GM21825 (cell line): ENCODE results near the gene C1QL1.
"Not testable (repeated sequence)": the region's sequence is repeated elsewhere in the genome, so short reads cannot be mapped to it uniquely, and the experiment has no call there.

Source experiments
- ATAC-seq: cut with Tn5 transposase; IDR thresholded peaks from one replicate; pipeline ENCODE4 v1.9.1; 2021; ENCODE audit warnings: mild to moderate bottlenecking, moderate library complexity; ENCODE audit not compliant: unreplicated experiment

C1QL1 gene

DNA sequence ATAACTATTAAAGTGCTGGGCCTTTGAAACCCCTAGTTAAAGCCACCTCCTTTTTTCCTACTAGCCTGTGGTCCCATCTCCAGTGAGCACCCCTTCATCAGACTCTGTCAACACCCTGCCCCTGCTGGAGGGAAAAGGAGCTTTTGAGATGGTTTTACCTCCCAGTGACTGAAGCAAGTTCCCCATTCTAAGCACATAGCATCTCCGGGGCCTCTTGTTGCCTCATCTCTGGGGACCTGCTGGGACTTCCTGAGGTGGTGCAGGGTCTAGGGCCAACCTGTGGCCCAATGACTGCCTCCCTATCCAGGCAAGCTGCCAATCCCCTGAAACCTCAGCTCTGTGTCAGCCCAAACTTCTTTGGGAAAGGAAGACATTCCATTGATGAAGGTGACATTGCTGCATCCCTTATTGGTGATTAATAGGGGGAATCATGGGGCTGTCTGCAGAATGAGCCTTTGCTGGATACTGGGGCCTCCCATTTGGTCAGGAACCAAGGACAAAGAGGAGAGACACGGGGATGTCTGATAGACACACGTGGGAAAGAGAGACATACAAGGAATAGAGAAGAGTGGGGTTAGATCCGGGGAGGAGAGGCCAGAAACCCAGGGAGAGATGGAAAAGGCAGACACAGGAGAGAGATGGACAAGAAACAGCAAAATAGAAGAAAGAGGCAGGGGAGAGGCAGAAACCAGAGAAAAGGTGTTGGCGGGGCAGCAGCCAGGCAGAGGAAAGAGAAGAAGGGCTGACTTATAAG is 2.4 kb downstream of the C1QL1 start:
- no peak for ATAC-seq

DNA sequence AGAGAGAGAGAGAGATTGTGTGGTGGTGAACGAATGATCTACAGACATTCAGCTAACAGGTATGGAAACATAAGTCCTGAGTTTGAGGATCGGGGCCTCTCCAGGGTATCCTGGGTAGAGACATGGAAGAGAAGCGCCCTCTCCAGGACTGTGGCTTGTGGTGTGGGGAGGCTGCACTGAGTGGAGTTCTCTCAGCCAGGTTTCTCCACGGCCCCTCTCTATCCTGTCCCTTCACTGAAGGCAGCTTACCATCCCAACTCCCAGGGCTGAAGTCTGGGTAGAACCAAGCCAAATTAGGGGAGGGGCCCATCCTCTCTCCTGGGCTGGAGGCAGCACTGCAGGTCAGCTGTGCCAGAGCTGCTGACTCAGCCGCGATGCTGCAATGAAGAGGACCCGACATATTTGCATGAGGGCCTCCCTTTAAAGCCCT is 6.2 kb downstream of the C1QL1 start:
- no peak for ATAC-seq

DNA sequence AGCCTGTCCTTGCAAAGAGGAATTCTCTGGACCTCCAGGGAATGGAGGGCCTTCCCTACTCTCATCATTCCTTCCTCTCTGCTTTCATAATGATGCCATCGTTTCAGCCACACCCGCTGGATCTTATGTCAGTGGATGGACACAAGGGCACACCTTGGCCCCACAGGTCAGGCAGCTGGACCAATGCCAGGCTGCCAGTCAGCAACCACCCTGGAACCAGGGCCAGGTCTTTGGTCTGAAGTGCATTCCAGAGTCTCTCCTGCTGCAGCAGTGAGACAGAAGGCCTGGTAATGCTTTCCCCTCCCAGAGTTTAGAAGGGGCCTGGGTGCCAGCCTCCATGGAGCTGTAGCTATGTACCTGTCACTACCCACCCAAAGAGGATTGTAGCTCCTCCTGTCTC is 7.4 kb downstream of the C1QL1 start:
- ATAC-seq: no peak

DNA sequence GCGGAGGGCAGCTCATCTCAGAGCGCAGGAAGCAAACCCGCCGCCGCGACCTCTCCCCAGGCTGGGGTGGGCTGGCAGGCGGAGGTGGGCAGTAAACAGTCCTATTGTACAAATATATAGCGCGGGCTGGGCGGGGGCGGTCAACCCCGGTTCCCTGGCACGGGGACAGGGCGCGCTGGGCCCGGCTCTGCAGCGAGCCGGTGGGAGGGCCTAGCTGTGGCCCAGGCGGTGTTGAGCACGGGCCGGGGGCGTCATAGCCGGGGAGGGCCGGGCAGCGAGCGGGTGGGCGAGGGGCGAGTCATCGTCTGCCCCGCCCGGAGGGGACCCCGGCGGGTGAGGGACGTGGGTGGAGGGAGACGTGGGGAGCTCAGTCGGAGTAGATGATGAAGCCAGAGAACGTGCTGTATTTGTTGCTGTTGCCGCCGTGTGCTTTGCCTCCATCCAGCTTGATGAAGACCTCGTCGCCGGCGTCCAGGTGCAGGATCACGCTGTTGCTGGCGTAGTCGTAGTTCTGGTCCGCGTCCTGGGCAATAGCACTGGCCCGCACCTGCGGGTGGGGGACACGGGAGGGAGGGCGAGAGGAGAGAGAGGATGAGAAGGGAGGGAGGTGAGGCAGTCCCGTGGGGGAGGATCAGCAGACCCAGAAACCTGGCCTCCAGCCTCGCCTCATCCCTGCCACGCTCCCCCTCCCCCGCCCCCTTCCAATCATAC is 8.1 kb downstream of the C1QL1 start:
- ATAC-seq: no peak

DNA sequence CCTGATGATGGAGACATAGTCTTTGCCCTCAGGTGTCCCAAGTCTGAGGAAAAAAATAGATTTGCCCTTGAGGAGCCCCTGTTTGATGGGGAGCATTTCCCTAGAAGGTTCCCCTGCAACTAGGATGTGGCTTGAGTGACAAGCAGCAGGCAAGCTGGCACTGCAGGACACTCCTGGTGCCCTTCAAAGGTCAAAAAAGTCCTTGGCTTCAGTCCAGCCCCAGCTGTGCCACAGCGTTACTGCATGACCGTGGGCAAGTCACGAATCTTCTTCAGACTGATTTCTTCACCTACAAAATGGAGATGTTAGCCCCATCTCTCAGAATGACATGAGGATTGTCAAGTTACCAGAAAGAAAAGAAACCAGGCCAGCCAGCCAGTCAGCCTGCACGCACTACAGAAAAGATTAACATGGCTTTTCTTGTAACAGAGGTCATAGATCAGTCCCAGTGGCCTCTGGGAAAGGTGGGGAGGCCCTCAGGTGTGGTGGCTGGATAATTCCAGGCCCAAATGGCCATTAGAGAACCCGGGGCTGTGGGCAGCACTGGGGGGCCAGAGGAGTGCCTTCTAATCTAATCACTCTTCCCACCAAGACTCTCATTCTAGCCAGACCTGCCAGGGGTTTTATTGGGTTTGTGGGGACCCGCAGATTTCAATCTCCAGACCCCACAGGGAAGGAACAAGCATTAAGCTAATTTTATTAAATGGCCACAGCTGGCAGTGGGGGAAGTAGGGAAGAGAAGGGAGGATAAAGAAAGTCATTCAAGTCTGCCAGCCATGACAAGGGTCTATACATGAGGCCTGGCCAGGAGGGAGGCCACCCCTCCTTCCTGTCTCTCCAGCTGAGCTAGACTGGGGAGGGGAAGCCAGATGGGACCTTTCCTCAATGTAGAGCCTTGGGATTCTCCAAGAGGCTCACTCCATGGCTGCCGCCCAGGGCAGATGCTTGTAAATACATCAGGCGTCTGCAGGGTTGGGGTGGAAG is 10.8 kb downstream of the C1QL1 start:
- no peak for ATAC-seq

DNA sequence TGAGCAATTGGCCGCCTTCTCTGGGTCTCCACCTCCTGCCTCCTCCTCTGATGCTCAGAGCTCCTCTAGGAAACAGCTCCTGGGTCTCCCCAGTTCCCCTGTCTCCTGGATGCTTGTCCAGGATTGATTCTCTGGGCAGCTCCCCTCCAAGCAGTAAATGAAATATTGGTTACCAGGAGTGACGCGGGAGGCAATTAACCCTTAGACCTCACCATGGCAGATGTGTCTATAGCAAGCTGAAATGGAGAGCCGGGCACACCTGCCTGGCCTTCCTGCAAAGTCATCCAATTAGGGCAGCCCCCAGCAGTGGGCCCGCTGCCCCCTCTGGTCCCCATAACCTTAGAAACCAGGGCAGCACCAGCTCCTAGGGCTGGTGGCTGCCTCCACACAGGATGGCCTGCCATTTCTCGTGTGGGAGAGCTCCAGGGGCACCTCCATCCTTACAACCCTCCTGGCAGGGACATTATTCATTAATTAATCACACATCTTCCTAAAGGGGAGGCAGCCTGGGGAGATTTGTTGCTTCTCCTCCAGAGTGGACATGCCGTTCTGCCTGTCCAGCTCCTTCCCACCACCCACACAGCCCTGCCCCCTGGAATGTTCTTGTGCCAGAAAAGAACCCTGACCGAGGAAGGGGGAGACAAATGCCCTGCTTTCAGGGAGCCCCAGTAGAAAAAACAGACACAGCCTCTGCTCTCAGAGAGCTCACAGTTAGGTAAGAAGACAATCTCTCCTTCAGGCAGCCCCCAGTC is 12.3 kb downstream of the C1QL1 start:
- ATAC-seq: no peak

DNA sequence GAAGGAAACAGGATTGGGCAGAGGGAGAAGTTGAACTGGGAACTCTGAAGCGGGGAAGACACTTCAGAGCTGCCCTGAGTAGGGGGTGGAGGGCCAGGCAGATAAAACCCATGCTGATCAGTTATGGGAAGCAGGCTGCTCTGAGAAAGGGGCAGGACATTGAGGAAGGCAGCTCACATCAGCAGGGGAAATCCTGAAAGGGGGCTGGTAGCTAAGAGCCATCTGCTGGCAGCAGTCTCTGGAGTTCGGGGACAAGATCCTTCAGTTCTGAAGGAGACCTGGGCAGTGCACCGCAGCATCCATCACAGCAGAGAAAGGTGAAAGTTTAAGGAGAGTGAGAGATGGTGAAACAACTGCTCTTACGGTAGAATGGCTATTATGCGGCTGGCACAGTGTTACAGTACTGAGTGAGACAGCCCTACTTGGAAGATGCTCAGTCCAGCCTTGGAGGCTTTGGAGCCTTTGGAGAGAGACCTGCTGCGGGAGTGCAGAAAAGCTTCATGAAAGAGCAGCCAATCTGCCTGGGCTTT is 15.1 kb downstream of the C1QL1 start:
- ATAC-seq: no peak

DNA sequence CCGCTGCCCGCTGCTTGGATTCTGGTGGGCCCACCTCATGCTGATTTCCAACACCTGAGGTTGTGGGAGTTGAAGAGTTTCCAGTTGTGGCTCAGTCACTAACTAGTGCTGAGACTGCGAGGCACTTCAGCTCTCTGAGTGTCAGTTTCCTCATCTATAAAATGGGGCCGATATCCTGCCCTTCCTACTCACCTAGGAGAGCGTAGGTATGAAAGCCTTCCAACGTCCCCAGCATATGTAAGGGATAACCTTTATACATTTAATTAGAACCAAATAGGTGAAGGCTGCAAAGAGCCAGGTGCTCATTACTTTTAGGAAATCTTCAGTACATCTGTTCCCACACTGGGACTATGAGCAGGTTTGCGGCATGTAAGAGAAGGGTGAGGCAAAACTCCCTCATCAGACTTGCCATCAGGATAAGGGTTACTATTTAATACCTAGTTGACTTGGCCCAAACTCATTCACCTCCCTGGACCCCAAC is 19.7 kb downstream of the C1QL1 start:
- ATAC-seq: no peak

DNA sequence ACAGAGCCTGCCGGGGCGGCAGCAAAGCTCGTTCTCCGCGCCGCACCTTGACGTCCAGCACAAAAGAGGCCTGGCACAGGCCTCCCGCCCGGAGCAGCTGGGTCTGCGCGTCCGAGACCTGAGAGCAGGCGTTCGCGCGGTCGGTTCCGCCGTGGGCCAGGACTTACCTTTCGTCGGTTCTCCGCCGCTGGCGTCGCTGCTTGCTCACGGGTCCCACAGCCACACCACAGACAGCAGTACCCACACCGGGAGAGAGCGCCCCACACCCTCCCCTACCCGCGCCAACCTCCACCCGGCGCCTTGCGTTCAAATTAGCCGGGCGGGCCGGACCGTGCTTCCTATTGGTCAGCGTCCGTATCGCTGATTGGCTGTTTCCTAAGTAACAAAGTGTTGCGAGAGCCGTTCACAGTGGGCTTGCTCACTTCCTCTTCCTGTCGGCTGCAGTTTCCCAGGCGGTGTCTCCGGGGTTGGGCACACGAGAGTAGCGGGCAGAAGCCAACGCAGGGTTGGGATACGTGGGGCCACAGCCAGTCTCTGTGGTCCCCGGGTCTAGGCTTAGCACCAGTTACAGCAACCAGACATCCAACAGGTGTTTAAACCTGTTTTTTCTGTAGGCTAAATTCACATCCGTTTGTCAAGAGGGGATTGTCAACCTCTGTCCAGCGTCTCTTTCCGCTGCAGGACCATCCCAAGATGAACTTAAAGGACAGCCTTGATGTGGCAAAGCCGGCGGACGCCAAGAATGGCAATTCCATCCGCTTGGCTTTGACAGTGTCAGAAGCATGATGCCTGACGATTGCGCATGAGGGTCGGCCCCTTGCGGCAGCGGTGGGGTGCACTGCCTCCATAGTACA is 20.4 kb downstream of the C1QL1 start, which contains the start of gene KIF18B:
TSS of gene KIF18B (minus strand) at position 313 of the 854 bp plus-strand sequence. CDS start 11,429 bp downstream, outside the sequence.
- peak; percentile 91 for ATAC-seq

DNA sequence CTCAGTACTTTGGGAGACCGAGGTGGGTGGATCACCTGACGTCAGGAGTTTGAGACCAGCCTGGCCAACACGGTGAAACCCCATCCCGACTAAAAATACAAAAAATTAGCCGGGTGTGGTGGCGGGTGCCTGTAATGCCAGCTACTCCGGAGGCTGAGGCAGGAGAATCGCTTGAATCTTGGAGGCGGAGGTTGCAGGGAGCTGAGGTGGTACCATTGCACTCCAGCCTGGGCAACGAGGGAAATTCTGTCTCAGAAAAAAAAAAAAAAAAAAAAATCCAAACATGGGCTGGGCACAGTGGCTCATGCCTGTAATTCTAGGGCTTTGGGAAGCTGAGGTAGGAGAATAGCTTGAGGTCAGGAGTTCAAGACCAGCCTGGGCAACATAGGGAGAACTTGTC is 22.5 kb downstream of the C1QL1 start:
- not testable (repeated sequence) for ATAC-seq

DNA sequence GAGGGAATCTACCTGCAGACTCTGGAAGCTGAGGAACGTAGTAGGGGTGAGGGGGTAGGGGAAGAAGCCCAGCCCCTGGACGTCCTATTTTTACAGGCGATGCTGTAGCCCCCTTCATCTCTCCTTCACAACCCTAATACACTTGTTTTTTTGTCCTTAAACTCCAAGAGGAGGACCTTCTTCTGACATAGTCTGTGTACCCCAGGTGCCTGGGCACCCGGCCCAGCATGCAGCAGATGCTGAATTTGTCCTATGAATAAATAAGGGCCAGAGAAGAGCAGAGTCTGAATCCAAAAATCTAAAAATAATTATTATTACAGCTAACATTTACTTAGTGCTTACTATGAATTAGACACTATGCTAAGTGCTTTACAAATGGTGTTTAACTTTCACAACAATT is 25.6 kb downstream of the C1QL1 start:
- no peak for ATAC-seq

DNA sequence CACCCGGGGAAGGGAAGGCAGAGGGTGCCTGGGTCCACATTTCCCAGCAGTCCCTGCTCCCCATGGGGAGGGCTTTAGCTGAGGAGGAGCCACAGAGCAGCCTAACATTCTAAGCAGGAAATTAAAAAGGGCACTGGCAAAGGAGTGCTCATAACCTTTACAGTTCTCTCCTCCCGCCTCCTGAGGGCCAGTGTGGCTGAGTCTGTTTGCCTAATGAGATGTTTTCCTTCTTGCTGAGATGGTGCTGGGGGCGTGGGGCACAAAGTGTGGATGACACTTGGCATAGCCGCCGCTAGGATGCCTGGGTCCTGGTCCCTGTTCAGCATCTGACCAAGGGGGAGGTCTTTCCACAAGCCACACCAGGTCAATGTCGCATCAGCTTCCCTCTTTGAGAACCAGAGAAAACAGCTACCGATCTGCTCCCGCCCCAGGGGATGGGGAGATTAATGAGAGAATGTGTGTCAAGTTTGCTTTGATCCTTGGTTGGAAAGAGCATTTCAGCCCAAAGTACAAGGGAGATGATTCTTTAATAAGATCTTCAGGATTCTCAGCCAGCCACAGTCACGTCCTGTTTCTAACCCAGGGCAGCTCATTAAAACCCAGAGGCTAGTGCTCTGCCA is 26.3 kb downstream of the C1QL1 start:
- ATAC-seq: no peak

DNA sequence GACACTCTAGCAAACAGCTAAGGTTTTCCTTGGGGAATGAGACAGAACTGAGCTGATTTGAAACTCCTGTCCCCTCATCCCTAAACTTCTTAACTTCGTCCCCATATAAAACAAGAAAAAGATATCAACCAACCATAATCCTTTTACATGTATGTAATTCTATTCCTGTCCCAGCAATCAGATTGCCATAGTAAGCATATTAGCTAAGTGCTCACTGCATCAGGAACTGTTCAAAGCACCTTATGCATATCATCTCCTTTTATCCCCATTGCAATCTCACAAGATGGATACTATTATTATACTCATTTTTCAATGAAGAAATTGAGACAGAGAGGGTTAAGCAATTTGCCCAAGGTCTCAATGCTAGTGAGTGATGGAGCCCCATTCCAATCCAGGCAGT is 27.3 kb downstream of the C1QL1 start:
- no peak for ATAC-seq

DNA sequence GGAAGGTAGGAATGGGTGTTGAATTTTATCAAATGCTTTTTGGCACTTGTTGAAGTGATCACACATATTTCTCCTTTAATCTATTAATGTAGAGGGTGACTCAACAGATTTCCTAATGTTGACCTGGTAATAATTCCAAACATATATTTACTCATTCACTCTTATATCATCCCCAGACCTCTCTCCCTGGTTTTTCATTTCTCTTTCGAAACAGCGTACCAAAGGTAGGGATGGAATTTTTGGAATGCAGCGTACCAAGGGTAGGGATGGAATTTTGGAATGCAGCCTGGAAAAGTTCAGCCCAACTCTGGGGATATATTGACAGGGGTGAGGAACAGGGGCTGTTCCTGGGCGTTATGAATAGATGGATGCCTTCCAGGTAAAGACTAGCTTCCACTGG is 27.8 kb downstream of the C1QL1 start:
- ATAC-seq: no peak

DNA sequence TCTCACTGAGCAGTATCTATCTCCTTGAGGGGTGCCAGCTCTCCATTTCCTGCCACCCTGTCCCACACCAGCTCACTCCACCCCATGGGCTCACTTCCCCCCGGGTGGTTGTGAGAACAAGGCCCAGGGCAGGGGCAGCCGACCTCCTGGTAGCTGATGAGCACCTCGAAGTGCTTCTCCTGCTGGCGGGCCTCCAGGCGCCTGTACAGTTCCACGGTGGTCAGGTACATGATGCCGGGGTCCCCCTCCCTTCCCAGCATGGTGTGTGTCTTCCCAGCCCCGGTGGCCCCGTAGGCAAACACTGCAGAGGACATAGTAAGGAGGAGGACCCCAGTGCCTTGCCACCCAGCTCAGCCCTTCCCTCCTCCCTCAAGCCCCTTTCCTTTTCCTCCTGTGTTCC is 33.0 kb downstream of the C1QL1 start:
- no peak for ATAC-seq

DNA sequence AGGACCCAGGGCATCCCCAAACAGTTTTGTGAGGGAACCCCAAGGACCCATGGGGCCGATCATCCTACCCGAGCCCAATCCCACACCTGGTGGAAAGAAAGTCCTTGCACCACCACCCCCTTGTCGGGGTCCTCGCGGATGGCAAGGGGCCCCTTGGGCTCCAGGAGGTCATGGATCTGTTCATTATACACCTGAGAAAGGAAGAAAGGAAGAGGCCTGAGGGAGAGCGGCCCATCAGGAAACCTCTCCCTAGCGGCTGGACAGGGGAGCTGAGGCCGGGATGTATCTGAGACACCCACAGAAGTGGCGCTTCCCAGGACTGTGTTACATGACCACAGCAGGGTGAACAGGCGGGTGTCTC is 33.4 kb downstream of the C1QL1 start:
- ATAC-seq: no peak

DNA sequence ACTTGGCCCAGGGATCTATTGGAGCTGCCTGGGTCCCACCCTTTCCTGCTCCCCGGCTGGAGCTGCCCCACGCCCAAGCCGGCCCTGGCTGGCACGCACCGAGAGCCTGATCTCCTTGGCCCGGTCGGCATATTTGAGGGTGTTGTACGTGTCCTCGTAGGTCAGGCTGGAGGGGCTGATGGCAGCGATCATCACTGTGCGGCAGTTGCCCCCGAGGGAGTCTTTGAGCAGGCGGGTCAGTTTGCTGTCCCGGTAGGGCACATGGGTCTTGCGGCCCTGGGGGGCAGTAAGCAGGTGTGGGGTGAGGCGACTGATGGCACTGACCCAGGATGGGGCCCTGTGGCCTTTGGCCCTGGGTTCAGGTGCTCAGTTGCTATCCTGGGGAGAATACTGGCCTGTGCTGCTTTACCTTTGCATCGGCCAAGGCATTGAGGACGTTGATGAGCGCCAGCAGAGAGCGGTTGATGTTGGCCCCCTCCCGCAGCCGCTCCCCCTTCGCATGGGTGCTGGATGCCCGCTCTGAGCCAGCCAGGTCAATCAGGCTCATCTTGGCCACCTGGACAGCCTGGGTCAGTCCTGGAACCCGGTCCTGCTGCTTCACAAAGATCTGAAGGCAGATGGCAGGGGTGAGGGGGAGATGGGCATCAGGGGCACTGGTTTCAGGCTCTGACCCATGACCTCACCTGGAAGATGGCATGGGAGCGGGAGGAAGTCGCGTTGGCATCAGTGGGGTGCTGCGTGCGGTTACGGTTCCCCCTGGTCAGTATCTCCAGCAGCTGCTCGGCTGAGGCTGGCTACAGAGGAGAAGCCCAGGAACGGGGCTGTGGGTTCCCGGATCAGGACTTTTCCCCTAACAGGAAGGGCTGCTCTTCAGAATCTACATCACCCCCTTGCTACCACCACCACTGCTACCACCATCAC is 34.0 kb downstream of the C1QL1 start:
- no peak for ATAC-seq

DNA sequence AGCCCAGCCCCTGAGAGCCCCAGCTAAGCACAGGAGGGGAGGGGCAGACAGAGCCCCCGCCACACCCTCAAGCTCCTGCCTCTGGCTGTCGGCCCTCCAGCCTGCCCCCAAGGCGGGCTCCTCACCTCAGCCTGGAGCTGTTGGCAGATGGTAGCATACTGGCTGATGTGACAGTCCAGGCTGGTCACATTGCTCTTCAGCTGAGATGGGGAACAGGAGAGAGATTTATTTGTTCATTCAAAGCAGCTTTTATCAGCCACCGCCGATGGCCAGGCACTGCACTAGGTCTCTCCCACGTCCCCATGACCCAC is 35.4 kb downstream of the C1QL1 start:
- ATAC-seq: no peak
